Colonic mucosa (tissue), 4 donors: ENCODE results near the gene MCUB. TPM values are rescaled to one million over a fixed set of nuclear protein-coding genes. Genes with fewer than 3 reads are reported as not detected.

Source experiments
- DNase-seq: peaks from one replicate; pipeline ENCODE4 v3.0.0-alpha.2; 2020
- H3K27ac ChIP-seq: fragments of 200-600 bp; one replicate; pipeline ENCODE4 v1.8.0; 2021
- H3K27me3 ChIP-seq: fragments of 200-600 bp; one replicate; pipeline ENCODE4 v1.8.0; 2021
- H3K36me3 ChIP-seq: fragments of 200-600 bp; one replicate; pipeline ENCODE4 v1.8.0; 2021
- H3K4me1 ChIP-seq: fragments of 200-600 bp; one replicate; pipeline ENCODE4 v1.8.0; 2021; ENCODE audit warnings: mild to moderate bottlenecking
- H3K4me3 ChIP-seq: fragments of 200-600 bp; one replicate; pipeline ENCODE4 v1.8.0; 2021
- H3K9ac ChIP-seq, 2 donors: one replicate each; pipeline ENCODE4 v1.7.0; 2013; ENCODE audit warnings: control low read depth in 2 of 2, low read depth in 2 of 2, low read length in 2 of 2
- H3K9me3 ChIP-seq: fragments of 200-600 bp; one replicate; pipeline ENCODE4 v1.8.0; 2021
- intact Hi-C: fragments of 100-400 bp; cut with DNase I; formaldehyde crosslinking; loops from one replicate; pipeline ENCODE4 v1.14.1; 2022
- total RNA-seq, 2 donors: library from RNA; stranded (reverse); fragmentation: NEBNext Ultra II Directional in 1 of 2; extraction: Animal tissue kit (Norgen Biotek cat#: 25700) in 1 of 2; gene quantifications; one replicate each; pipeline ENCODE4 v1.2.1, GENCODE V29; 2021
- TF ChIP-seq, protein P1 (sequence below): fragments of 200-600 bp; IDR thresholded peaks from one replicate; pipeline ENCODE4 v1.8.0; 2022; ENCODE audit warnings: antibody characterized with exemption, mild to moderate bottlenecking
- donor health status: healthy.
- donor health status: DM: no; HTN: no; CAD: no.
- donor health status: DM: no; HTN: no; CAD: no.

Gene MCUB
- total RNA-seq, 2 donors from 2014 or later: 10.4 to 11.7 TPM

DNA sequence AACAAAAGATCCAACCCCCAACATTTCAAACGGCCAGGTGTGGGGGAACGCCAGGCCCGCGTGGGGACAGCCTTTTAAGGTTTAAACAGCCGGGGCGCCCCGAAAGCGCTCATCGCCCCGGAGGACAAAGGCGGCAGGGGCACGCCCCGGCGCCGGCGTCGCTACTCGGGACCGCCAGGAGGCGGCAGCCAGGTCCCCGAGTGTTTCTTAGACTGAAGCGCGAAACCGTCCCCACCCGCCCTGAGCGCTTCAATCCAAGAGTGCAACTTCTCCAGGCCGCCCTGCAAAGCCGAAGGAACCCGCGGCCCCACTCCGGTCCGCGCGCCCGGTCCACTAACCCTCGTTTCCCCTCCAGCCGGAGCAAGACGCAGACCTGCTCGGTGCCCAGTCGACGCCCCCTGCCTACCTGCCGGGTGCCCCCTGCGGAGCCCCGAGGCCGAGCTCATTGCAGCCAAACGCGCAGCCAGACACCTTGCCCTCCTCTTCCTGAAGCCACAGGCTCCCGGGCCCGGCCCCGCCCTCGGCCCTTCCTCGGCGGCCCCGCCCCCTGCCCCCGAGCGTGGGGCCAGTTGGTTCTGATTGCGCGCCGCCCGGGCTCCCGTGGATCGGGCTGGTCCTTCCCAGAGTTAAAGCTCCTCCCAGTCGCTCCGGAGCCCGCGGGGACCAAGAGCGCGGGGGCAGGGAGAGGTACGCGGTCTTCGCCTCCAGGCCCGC is 143.1 kb downstream of the MCUB start, which contains the start of gene CASP6:
CASP6 (minus strand) TSS at position 496 of the 714 bp plus-strand sequence; CDS start at position 446, 50 bp downstream.
- Histone ChIP-seq H3K27ac (peak within 1 kb of the TSS; percentile 96), H3K9ac (peak within 1 kb of the TSS; percentile 81 to 89), H3K27me3 (no peaks in the 10 kb centered on the region), H3K4me1 (no peaks in the 10 kb centered on the region), H3K36me3 (no peaks in the 10 kb centered on the region), H3K9me3 (no peaks in the 10 kb centered on the region), H3K4me3 (peak within 1 kb of the TSS; percentile 81)
- TF ChIP-seq, protein P1, sequence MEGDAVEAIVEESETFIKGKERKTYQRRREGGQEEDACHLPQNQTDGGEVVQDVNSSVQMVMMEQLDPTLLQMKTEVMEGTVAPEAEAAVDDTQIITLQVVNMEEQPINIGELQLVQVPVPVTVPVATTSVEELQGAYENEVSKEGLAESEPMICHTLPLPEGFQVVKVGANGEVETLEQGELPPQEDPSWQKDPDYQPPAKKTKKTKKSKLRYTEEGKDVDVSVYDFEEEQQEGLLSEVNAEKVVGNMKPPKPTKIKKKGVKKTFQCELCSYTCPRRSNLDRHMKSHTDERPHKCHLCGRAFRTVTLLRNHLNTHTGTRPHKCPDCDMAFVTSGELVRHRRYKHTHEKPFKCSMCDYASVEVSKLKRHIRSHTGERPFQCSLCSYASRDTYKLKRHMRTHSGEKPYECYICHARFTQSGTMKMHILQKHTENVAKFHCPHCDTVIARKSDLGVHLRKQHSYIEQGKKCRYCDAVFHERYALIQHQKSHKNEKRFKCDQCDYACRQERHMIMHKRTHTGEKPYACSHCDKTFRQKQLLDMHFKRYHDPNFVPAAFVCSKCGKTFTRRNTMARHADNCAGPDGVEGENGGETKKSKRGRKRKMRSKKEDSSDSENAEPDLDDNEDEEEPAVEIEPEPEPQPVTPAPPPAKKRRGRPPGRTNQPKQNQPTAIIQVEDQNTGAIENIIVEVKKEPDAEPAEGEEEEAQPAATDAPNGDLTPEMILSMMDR: peak; percentile 61
- intact Hi-C loops: loop anchor here (5.0 kb wide), 2 partner anchors 99 to 271 kb away; partner anchors contain the start of genes CFI and SEC24B
- DNase-seq: peak; percentile 95

- Histone ChIP-seq H3K4me1 (no peaks in the 10 kb centered on the region), H3K27me3 (no peaks in the 10 kb centered on the region), H3K9ac (peak overlapping the region; percentile 81 to 89), H3K27ac (peak overlapping the region; percentile 96), H3K36me3 (no peaks in the 10 kb centered on the region), H3K4me3 (peak overlapping the region; percentile 81), H3K9me3 (no peaks in the 10 kb centered on the region)
- intact Hi-C loops: loop anchor here (5.0 kb wide), 2 partner anchors 98 to 272 kb away; partner anchors contain the start of genes CFI and SEC24B
- peak; percentile 29 for DNase-seq
- TF ChIP-seq, protein P1: no peak
Observed at GRCh38 chr4:109703664-109704361, 143.8 kb downstream of the MCUB start.

GRCh38 chr4:109708435-109708834 is 148.4 kb downstream of the MCUB start:
- DNase-seq: no peak
- intact Hi-C loops: no loop called here
- no peaks in the 10 kb centered on the region for H3K9me3 ChIP-seq
- H3K27me3 ChIP-seq: no peaks in the 10 kb centered on the region
- no peak overlapping the region for H3K27ac ChIP-seq
- no peak overlapping the region for H3K4me3 ChIP-seq
- no peaks in the 10 kb centered on the region for H3K36me3 ChIP-seq
- no peak overlapping the region for H3K9ac ChIP-seq
- H3K4me1 ChIP-seq: no peaks in the 10 kb centered on the region
- TF ChIP-seq, protein P1: no peak

DNA sequence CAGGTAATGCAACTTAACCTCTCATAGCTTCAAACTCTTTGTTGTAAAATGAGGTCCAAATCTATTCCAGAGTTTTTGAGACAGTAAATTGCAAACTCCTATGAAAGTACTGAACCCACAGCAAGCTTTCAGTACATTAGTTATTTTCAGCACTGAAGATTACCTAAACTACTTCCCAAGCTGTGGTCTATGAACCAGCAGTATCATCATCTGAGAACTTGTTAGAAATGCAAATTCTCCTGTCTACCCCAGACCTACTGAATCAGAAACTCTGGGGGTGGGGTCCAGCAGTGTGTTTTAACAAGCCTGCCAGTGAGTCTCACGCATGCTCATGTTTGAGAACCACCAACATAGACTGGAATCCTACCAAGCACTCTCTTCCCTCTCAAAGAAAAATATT is 148.9 kb downstream of the MCUB start:
- H3K27ac ChIP-seq: no peak overlapping the region

DNA sequence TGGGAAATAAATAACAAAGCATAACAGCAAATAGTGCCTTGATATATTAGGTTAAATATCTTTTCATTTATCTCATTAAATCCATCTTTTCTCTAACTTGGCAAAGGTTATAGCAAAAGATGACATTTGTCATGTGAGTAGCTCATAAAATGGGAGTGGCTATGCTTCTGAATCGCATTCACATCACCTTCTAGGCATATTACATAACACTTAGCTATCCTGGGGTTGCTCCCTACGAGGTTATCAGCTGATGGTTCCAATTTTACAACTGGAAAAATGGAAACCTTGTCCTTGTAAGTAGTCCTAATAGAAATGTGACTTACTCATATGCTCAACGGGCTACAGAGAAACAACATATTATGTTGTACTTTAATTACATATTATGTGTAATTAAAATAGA is 153.5 kb downstream of the MCUB start:
- Histone ChIP-seq H3K27ac (no peak overlapping the region), H3K9ac (no peak overlapping the region), H3K27me3 (no peaks in the 10 kb centered on the region), H3K9me3 (no peaks in the 10 kb centered on the region), H3K36me3 (no peaks in the 10 kb centered on the region), H3K4me1 (no peaks in the 10 kb centered on the region), H3K4me3 (no peak overlapping the region)
- intact Hi-C loops: no loop called here
- TF ChIP-seq, protein P1: no peak
- DNase-seq: no peak

More for the DNA sequence above, 148.9 kb downstream of the MCUB start:
- no peak for DNase-seq
- Histone ChIP-seq H3K4me1 (no peaks in the 10 kb centered on the region), H3K9ac (no peak overlapping the region), H3K4me3 (no peak overlapping the region), H3K9me3 (no peaks in the 10 kb centered on the region), H3K27me3 (no peaks in the 10 kb centered on the region), H3K36me3 (no peaks in the 10 kb centered on the region)
- TF ChIP-seq, protein P1: no peak
- intact Hi-C loops: no loop called here
